GM12892 (cell line): ENCODE measurements around the gene PRKD2.

ENCODE experiments used
- POLR2A ChIP-seq: IDR thresholded peaks from 2 replicates; pipeline ENCODE4 v1.6.1; 2011; ENCODE audit warnings: low read depth, low read length, control low read depth
- TAF1 ChIP-seq: IDR thresholded peaks from 2 replicates; pipeline ENCODE4 v1.6.1; 2011; ENCODE audit warnings: low read depth, mild to moderate bottlenecking, control low read depth, low read length, borderline replicate concordance

DNA sequence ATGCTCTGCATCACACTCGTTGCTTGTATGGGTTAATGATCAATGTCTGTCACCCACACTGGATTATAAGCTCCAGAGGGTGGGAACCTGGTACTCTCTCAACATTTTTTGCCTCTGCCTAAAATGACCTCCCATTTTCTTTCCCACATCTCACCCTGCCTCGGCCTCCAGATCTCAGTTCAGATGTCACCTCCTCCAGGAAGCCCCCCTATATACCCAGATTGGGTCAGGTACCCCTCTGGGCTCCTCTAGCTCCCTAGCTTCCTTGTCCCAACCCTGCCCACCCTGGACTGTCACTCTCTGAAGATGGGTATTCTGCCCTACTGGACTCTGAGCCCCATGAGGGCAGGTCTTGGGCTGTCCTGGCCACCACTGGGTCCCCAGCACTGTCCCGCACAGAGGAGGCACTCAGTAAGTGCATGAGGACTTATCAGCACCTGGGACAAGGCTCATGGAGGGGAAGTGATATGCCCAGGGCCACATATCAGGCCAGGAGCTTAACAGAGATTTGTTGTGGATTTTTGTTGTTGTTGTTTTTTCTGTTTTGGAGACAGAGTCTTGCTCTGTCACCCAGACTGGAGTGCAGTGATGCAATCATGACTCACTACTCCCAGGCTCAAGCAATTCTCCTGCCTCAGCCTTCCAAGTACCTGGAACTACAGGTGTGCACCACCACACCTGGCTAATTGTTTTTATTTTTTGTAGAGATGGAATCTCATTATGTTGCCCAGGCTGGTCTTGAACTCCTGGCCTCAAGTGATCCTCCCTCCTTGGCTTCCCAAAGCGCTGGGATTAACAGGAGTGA is 23.8 kb downstream of the PRKD2 start:
- TF ChIP-seq POLR2A (no peak), TAF1 (no peak)
